ENCODE results near the gene CCDC158.

DNA sequence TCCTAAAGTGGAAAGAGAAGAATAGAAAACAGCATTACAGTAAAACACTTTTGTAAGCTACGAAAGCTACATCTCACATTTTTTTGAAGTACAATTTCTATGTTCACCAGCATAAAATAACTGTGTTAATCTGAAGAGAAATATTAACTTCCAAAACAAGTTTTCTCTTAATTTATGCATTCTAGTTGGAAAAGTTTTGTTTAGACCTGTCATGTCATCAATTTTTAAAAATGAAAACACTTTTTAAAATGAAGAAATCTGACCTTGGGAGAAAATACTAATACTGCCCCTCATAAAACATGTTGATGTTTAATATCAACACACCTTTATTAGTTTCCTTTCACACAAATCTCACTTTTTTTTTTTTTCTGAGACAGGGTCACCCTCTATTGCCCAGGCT lies 45.2 kb downstream of the CCDC158 start:
- TF ChIP-seq, protein P1, sequence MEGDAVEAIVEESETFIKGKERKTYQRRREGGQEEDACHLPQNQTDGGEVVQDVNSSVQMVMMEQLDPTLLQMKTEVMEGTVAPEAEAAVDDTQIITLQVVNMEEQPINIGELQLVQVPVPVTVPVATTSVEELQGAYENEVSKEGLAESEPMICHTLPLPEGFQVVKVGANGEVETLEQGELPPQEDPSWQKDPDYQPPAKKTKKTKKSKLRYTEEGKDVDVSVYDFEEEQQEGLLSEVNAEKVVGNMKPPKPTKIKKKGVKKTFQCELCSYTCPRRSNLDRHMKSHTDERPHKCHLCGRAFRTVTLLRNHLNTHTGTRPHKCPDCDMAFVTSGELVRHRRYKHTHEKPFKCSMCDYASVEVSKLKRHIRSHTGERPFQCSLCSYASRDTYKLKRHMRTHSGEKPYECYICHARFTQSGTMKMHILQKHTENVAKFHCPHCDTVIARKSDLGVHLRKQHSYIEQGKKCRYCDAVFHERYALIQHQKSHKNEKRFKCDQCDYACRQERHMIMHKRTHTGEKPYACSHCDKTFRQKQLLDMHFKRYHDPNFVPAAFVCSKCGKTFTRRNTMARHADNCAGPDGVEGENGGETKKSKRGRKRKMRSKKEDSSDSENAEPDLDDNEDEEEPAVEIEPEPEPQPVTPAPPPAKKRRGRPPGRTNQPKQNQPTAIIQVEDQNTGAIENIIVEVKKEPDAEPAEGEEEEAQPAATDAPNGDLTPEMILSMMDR (IDR thresholded peaks at IDR 0.05): no peak
- TF ChIP-seq POLR2A (IDR thresholded peaks at IDR 0.05): no peak
